Cardiac muscle cell (in vitro differentiated cells and primary cell): Measurements from ENCODE around the gene MANSC1. TPM values are rescaled to one million over a fixed set of nuclear protein-coding genes. Genes with fewer than 3 reads are reported as not detected.

Experiments used
- DNase-seq, 2 donors: peaks; one replicate each; pipeline versions ENCODE4 v3.0.0 to v3.0.0-alpha.2; 2010 to 2017; ENCODE audit warnings: low read depth in 1 of 2, low spot score in 1 of 2
- H3K27ac ChIP-seq: fragments of 200-600 bp; sonication (generic); 2 replicates; pipeline ENCODE4 v1.5.1; 2016
- H3K27me3 ChIP-seq: fragments of 200-600 bp; sonication (generic); 2 replicates; pipeline ENCODE4 v1.6.0; 2016; ENCODE audit warnings: control low read depth
- H3K36me3 ChIP-seq: fragments of 200-600 bp; sonication (generic); 2 replicates; pipeline ENCODE4 v1.5.1; 2016; ENCODE audit warnings: control low read depth
- H3K4me1 ChIP-seq: fragments of 200-600 bp; sonication (generic); 2 replicates; pipeline ENCODE4 v1.8.1; 2017; ENCODE audit warnings: low read depth, mild to moderate bottlenecking, mixed run types
- H3K4me3 ChIP-seq: fragments of 200-600 bp; sonication (generic); 2 replicates; pipeline ENCODE4 v1.5.1; 2016; ENCODE audit warnings: mild to moderate bottlenecking
- H3K9me3 ChIP-seq: fragments of 200-600 bp; sonication (generic); 2 replicates; pipeline ENCODE4 v1.5.1; 2017; ENCODE audit warnings: low read depth, mild to moderate bottlenecking, control low read depth
- CTCF ChIP-seq: IDR thresholded peaks from 2 replicates; pipeline ENCODE4 v1.5.1; 2012; ENCODE audit warnings: low read depth, mild to moderate bottlenecking, low read length
- polyA plus RNA-seq: library from polyadenylated mRNA; unstranded; fragments of >200 nt; fragmentation: Nextera tagmentation; extraction: Ambion mirVana; gene quantifications from 2 replicates; pipeline ENCODE4 v1.2.1, GENCODE V29; 2016
- total RNA-seq: library from RNA; depleted of rRNA; stranded (reverse); fragments of >200 nt; gene quantifications from 2 replicates; pipeline ENCODE4 v1.2.3, GENCODE V29; 2016

Gene MANSC1
- total and polyA plus RNA-seq, 2 experiments from 2014 or later, result 2.6 to 7.3 TPM

GRCh38 chr12:12393171-12393570 lies 43.1 kb upstream of the MANSC1 start:
- H3K4me1 ChIP-seq, result peaks cover 9% of the 10 kb centered on the region
- DNase-seq, result no peak
- H3K27me3 ChIP-seq, result no peaks in the 10 kb centered on the region
- no peak overlapping the region for H3K27ac ChIP-seq
- H3K4me3 ChIP-seq, result no peak overlapping the region
- no peak for TF ChIP-seq CTCF
- H3K9me3 ChIP-seq, result no peaks in the 10 kb centered on the region
- H3K36me3 ChIP-seq, result no peaks in the 10 kb centered on the region

- no peaks in the 10 kb centered on the region for H3K36me3 ChIP-seq
- peak in 1 of 2 donors; percentile 78 for DNase-seq
- no peak for TF ChIP-seq CTCF
- H3K4me1 ChIP-seq, result peaks cover 14% of the 10 kb centered on the region
- H3K9me3 ChIP-seq, result no peaks in the 10 kb centered on the region
- no peak overlapping the region for H3K4me3 ChIP-seq
- H3K27me3 ChIP-seq, result no peaks in the 10 kb centered on the region
- no peak overlapping the region for H3K27ac ChIP-seq
These were observed 42.4 kb upstream of the MANSC1 start for GRCh38 chr12:12392413-12392812.

GRCh38 chr12:12387501-12387900 lies 37.5 kb upstream of the MANSC1 start:
- Histone ChIP-seq H3K27ac (no peak overlapping the region), H3K9me3 (no peaks in the 10 kb centered on the region), H3K36me3 (no peaks in the 10 kb centered on the region), H3K4me1 (peaks cover 29% of the 10 kb centered on the region), H3K27me3 (no peaks in the 10 kb centered on the region), H3K4me3 (no peak overlapping the region)
- no peak for TF ChIP-seq CTCF
- DNase-seq, result peak in 1 of 2 donors; percentile 60

GRCh38 chr12:12384571-12385340 lies 34.7 kb upstream of the MANSC1 start:
- Histone ChIP-seq H3K36me3 (no peaks in the 10 kb centered on the region), H3K27ac (peak overlapping the region; percentile 81), H3K9me3 (no peaks in the 10 kb centered on the region), H3K4me1 (peaks cover 24% of the 10 kb centered on the region), H3K27me3 (no peaks in the 10 kb centered on the region), H3K4me3 (no peak overlapping the region)
- peak; percentile 35 to 55 for DNase-seq
- no peak for TF ChIP-seq CTCF

DNA sequence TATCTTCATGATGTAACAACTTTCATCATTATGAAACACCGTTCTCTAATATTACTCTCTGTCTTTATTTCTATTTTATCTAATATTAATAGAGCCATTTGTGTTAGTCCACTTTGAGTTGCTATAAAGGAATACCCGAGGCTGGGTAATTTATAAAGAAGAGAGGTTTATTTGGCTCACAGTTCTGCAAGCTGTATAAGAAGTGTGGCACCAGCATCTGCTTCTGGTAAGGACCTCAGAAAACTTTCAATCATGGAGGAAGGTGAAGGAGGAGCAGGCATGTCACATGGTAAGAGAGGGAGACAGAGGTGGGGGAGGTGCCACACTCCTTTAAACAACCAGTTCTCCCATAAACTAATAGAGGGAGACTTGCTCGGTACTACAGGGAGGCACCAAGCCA lies 31.9 kb upstream of the MANSC1 start:
- DNase-seq, result no peak
- Histone ChIP-seq H3K9me3 (no peaks in the 10 kb centered on the region), H3K4me1 (peaks cover 19% of the 10 kb centered on the region), H3K27me3 (no peaks in the 10 kb centered on the region), H3K36me3 (no peaks in the 10 kb centered on the region), H3K27ac (no peak overlapping the region), H3K4me3 (no peak overlapping the region)
- no peak for TF ChIP-seq CTCF
